ENCODE data around the gene DOCK1.
"Not testable (repeated sequence)": the region's sequence is repeated elsewhere in the genome, so short reads cannot be mapped to it uniquely, and the experiment has no call there.

DOCK1 gene

GRCh38 chr10:126904818-126905701 lies at the start of gene DOCK1:
DOCK1 (plus strand) TSS chr10:126905428; CDS start chr10:126905518, 90 bp downstream.
- peak; percentile 76 for DNase-seq

DNA sequence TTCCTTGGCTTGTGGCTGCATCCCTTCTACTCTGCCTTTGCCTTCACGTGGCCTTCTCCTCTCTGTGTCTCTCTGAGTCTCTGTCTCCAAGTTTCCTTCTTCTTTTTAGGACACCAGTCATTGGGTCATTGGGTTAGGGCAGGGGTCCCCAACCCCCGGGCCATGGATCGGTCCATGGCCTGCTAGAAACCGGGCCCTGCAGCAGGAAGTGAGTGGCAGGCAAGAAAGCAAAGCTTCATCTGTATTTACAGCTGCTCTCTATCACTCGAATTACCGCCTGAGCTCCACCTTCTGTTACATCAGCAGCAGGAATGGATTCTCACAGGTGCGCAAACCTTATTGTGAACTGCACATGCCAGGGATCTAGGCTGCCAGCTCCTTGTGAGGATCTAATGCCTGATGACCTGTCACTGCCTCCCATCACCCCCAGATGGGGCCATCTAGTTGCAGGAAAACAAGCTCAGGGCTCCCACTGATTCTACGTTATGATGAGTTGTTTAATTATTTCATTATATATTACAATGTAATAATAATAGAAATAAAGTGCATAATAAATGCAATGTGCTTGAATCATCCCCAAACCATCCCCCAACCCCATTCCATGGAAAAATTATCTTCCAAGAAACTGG lies 47.9 kb upstream of the DOCK1 start:
- no peak for DNase-seq

DNA sequence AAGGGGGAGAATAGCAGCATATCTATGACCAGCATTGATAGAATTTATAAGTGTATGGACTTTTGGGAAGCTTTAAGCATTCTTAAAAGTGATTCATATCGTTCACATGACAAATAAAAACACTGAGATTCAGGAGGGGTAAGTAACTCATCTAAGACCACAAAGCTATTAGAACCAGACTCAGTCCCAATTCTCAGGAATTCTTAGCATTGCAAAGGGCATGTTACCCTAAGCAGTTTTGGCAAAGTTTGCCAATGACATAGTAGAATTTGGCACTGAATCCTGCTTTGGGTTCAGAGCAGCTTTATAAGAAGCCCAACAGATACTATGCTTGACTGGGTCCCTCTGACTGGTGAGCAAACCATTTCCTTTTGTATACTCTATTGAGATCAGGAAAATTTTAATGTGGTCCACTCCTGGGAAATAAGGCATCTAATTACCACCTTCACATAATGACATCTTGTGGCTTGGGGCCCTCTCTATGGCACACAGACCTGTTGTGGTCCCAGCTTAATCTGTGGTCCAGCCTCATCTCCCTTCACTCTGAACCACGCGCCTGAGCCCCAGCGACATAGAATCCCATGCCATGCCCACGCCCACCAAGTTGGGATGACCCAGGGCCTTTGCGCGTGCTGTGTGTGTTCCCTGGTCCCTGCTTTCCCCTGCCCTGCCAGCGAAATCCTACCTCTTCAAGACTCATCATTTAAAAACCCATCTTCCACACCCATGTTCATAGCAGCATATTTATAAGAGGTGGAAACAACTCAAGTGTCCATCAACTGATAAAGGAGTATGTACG lies 37.5 kb upstream of the DOCK1 start:
- DNase-seq: no peak

DNA sequence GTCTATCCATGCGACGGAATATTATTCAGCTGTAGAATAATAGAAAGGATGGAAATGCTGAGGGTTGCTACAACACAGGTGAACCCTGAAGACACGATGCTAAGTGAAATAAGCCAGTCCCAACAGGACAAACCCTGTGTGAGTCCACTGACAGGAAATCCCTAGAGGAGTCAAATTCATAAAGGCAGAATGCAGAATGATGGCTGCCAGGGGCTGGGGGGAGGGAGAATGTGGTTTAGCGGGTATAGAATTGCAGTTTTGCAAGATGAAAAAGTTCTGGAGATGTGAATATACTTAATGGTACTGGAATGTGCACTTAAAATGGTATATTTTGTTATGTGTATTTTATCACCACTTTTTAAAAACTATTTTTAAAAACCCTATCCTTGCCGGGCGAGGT lies 36.9 kb upstream of the DOCK1 start:
- DNase-seq: no peak

DNA sequence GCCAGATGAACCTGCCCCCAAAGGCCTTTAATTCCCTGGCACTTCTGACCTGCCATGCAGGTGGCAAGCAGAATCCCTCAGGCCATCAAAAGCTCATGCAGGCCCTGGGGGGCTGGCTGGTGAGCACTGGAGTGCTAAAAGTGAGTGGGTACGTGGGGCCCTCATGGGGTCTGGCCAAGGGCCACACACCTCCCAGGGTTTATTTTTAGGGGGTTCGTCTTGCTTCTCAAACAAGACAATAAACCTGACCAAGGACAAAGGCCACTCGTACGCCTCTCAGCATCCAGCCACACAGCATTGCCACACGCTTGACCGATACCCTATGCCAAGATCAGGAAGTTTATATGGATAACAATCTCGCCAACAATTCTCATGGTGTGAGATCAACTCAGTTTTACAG lies 33.1 kb upstream of the DOCK1 start:
- DNase-seq: no peak

GRCh38 chr10:126872768-126873167 lies 32.5 kb upstream of the DOCK1 start:
- no peak for DNase-seq

DNA sequence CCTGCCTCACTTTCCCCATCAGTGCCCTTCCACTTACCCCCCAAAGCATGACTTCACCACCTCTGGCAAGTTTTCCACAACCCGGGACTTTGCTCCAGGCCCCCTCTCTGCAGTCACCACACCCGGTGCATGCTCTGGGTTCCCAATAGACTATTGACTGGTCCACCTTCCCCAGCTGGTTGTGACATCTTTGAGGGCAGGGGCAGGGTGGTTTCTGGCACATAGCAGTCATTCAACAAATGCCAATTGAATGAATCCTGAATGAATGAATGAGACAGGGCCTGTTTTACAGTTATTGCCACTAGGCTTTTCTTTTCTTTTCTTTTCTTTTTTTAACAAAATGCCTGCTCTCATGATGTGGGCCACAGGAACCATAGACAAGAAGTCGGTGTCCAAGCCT lies 28.8 kb upstream of the DOCK1 start:
- DNase-seq: no peak

GRCh38 chr10:126877390-126877789 lies 27.8 kb upstream of the DOCK1 start:
- no peak for DNase-seq

GRCh38 chr10:126878594-126878993 lies 26.6 kb upstream of the DOCK1 start:
- no peak for DNase-seq

- DNase-seq: no peak
Observed at GRCh38 chr10:126880926-126881325, 24.3 kb upstream of the DOCK1 start.

GRCh38 chr10:126882055-126882454 lies 23.2 kb upstream of the DOCK1 start:
- DNase-seq: not testable (repeated sequence)

- DNase-seq: not testable (repeated sequence)
Observed at GRCh38 chr10:126888436-126888835, 16.8 kb upstream of the DOCK1 start.

DNA sequence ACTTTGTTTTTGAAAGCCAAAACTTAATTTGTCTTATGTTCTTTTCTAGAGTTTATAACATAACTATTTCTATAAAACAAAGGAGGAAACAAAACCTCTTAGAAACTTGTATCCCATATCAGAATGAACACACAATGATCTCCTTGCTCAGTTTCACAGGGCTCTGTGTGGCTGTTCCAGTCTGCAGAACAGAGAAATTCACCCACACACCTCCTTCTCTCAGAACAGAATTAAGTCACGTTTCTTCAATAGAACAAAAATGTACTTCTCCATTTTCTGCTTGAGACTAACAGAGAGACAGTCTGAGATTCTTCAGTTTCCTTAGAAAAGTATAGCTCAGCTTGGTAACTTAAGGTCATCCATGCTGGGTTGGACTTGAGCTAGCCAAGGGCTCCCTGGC lies 15.8 kb upstream of the DOCK1 start:
- DNase-seq: no peak

GRCh38 chr10:126890797-126891196 lies 14.4 kb upstream of the DOCK1 start:
- not testable (repeated sequence) for DNase-seq

DNA sequence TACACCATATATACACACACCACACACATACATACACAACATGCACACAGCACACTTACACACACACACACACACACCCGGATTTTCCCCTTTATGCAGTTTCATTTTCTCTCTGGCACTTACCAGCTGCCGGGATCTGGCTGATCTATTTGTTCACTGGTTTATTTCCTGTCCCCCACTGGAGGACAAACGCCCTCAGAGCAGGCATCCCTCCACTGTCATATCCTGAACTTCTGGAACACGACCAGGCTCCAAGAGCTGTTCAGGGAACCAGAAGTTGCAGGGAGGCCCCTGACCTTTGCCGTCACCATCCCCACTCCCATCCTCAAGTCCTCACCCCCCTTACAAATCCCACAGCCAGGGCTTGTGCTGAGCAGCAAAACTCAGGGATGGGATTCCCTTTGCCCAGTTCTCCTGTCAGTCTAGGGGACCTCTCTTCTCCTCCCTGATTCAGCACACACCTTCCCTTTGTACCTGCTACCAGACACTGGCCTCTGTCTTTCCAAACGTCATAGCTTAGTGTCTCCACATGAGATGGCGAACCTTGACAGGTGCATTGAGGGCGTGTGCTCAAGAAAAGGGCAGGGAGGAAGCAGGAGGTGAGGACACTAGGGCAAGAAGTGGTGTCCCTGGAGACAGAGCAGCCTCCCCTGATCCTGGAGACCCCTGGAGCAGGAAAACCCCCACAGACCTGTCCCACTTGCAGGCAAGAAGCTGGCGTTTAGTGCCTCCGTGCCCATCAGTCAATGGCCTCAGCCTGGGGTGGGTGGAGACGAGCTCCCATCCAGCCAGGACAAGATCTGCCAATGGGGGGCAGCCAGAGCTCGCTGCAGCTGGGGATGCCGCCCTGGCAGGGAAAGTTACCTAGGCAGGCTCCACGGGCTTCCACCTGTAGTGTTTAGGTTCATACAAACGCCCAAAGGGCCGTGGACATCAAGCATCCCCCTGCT lies 12.7 kb upstream of the DOCK1 start:
- no peak for DNase-seq

DNA sequence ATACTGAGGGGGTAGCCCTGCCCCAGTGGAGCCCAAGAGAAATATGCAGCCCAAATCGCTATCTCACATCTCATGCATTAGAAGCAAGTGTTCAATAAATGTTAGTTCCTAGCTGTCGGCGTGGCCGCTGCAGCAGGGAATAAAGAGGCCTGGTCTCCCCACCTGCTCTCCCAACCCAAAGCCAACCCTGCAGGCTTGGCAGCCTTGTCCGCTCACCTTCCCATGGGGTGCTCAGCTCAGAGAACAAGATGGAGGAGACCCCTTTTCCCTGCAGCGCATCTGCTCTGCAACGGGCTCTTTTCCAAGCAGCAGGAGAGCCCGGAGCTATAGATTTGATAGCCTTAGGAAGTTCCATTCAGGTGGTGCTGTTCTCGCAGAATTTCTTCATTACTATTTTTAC lies 12.0 kb upstream of the DOCK1 start:
- DNase-seq: no peak

GRCh38 chr10:126893841-126894240 lies 11.4 kb upstream of the DOCK1 start:
- no peak for DNase-seq

DNA sequence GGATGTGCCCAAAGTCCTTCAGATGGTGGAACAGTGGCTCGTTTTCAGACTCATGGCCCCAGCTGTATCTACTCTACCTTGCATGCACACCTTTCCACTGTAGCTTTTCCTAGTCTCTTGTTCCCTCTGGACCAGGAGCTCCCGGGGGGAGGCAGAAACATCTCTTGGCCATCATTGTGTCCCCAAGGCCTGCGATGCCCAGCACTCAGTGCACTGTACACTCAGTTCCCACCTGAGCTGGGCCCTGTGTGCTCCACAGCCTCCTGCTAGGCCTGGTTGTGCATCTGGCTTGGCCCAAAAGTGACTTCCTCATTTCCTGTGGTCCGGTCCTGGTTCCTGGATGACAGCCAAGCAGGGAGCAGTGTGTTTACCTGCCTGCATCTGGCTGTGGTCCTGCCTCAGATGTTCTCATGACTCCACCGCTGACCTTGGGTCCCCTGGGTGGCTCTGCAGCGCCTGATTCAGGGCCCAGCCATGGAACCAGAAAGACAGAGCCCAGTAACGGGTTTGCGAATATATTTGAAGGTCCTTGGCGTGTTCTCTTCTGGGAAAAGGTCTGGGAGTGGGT lies 9.9 kb upstream of the DOCK1 start:
- DNase-seq: no peak

GRCh38 chr10:126898460-126898859 lies 6.8 kb upstream of the DOCK1 start:
- DNase-seq: no peak

GRCh38 chr10:126899529-126899928 lies 5.7 kb upstream of the DOCK1 start:
- not testable (repeated sequence) for DNase-seq

DNA sequence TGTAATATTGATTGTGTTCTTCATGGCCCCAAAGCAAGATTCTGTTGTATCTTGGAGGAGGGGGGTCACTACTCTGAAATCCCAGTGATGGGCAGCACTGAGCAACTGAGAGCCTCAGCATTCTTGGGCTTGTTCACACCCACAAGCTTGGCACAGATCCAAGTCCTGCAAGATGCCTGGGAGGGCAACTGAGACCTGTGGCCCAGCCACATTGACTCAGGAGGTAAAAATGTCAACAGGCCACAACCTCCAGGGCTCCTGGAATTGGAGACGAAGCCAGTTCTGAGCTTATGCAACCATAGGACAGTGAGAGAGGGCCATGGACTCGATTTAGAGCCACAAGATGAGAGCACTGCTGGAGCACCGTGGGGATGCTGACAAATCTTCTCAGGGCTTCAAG lies 3.1 kb upstream of the DOCK1 start:
- no peak for DNase-seq

Measured in suppressor macrophage treated with lipopolysaccharide for 4 hours (primary cell).